ENCODE results near the gene DRAXIN.

DRAXIN gene

DNA sequence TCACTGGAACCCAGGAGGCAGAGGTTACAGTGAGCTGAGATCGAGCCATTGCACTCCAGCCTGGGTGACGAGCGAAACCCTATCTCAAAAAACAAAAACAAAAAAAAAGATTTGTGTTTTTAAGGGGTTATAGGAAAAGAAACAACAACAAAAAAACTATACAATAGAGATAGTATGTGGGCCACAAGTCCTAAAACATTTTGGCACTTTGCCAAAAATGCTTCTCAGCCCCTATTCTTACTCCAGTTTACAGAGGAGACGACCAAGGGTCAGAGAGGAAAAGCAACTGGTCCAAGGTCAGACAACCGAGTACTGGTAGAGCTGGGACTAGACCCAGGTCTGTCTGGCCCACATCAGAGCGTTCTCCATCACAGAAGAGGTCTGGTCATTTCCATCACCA is 33.9 kb upstream of the DRAXIN start:
- no peak for DNase-seq (ENCODE audit: low spot score)

DNA sequence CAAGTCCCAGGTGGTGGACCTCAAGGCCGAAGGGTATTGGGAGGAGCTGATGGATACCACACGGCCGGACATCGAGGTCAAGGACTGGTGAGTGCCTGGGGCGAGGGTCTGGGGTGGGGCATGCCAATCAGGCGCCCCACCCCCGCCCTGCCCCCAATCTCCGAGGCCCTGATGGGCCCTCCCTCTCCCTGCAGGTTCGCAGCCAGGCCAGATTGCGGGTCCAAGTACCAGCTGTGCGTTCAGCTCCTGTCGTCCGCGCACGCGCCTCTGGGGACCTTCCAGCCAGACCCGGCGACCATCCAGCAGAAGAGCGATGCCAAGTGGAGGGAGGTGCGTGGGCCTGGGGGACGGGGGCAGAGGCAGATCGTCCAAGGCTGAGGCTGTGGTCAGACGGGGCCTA is 33.0 kb upstream of the DRAXIN start:
- DNase-seq (ENCODE audit: low spot score): no peak

DNA sequence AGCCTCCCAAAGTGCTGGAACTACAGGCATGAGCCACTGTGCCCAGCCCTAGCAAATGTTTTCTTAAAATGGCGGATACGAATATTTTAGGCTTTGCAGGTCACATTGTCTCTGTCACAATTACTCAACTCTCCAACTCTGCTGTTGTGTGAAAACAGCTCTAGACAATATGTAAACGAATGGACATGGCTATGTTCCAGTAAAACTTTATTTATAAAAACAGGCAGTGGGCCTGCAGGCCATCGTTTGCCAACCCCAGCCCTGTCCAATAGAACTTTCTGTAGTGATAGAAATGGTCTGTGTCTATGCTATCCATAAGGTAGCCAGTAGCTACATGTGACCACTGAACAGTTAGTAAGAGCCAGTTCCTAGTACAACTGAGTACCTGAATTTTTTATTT is 31.8 kb upstream of the DRAXIN start:
- no peak for DNase-seq (ENCODE audit: low spot score)

DNA sequence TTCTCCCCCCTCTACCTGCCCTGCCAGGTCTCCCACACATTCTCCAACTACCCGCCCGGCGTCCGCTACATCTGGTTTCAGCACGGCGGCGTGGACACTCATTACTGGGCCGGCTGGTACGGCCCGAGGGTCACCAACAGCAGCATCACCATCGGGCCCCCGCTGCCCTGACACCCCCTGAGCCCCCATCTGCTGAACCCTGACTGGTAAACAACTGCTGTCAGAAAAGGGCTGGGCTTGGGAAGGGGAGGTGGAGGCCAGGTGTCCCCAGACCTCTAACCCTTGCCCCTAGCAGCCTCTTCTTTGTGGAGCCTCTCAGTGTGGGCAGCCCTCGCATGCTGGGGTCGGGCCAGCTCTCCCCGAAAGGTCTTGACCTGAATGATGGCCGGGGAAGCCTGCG is 30.4 kb upstream of the DRAXIN start:
- DNase-seq (ENCODE audit: low spot score): no peak

DNA sequence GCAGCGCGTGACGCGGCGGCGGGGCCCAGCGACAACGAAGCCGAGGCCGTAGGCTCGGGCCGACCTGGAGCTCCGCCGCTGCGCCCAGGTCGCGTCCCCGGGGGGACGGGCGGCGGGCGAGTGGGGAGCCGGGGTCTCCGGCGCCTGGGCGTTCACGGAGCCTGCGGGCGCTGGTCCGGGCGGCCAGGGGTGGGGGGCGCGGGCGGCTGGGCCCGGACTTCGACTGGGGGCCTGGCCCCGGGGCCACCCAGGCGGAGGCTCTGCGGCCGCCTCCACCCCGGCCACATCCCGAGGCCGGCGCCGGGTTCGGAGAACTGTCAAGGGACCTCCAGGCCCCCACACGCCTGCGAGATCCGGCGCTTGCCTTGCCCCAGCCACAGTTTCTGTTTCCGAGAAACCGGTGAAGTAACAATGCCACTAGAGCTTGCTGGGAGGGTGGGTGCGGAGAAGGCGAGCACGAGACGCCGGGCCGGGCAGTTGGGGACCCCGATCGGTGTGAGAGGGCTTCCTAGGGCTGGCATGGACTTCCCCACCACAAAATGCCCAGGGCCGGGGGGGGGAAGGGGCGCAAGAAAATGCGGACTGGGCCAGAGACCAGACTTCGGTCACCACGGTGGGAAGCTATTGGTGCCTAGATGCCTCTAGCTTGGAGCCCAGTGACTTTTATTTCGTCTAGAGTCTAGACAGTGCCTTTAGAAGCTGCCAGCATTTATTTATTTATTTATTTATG is 27.0 kb upstream of the DRAXIN start:
- DNase-seq (ENCODE audit: low spot score): no peak

DNA sequence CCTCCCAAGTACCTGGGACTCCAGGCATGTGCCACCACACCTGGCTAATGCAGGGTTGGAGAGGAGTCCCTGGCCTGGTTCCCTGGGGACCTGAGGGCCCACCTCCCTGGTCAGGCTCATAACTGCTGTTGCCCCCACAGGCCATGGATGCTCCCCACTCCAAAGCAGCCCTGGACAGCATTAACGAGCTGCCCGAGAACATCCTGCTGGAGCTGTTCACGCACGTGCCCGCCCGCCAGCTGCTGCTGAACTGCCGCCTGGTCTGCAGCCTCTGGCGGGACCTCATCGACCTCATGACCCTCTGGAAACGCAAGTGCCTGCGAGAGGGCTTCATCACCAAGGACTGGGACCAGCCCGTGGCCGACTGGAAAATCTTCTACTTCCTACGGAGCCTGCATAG is 23.0 kb upstream of the DRAXIN start:
- no peak for DNase-seq (ENCODE audit: low spot score)

DNA sequence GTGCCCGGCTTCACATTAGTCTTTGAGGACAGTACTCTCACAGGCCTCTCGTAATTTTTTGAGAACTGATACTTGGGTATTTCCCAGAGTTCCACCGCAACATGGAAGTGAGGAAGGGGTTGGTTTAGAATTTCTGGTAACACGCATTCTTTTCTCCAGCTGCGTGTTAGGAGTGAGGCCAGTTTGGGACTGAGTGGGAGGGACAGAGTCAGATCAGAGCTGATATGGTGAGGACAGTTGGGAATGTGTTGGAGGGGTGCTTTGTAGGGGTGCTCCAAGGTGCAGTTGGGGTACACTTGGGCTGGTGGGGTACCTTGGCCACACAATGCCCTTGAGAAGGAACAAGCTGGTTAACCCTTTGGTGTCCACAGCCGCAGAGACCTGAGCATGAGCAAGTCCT is 20.8 kb upstream of the DRAXIN start:
- DNase-seq (ENCODE audit: low spot score): no peak

DNA sequence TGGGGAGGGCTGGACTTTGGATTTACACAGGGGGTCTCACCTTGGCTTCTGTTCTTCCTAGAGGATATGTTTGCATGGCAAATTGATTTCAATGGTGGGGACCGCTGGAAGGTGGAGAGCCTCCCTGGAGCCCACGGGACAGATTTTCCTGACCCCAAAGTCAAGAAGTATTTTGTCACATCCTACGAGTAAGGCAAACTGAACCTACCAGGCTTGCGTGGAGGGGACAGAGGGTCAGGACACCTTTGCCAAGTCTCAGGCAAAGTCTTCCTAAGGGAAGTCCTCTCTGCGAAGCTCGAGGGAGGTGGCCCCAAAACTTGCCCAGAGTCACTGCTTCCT is 20.3 kb upstream of the DRAXIN start:
- no peak for DNase-seq (ENCODE audit: low spot score)

DNA sequence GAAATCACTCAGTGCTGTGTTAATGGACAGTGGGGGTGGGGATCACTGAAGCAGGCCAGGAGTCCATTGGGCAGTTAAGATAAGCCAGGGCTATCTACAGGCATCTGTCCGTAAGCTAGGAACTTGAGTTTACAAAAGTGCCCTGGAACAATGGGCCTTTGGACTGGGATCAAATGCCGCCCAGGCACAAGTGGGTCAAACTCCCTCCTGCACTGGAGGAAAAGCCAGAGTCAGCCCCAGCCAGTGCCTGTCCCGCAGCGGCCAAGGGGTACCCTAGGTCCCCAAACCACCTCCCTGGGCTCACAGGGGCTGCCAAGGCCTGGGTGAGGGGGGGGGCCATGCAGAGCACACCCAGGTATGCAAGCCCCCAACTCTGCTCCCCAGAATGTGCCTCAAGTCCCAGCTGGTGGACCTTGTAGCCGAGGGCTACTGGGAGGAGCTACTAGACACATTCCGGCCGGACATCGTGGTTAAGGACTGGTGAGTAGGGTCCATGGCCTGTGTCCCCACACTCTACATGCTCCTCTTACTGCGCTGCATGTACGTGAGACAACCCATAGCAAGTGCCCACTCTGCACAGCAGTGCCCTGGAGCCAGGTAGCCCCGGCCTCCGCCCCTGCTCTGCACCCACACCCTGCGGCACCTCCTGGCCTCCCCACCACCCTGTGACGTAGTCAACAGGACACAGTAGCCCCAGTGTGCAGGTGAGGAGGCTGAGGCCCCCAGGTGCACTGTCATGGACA is 19.8 kb upstream of the DRAXIN start:
- no peak for DNase-seq (ENCODE audit: low spot score)

DNA sequence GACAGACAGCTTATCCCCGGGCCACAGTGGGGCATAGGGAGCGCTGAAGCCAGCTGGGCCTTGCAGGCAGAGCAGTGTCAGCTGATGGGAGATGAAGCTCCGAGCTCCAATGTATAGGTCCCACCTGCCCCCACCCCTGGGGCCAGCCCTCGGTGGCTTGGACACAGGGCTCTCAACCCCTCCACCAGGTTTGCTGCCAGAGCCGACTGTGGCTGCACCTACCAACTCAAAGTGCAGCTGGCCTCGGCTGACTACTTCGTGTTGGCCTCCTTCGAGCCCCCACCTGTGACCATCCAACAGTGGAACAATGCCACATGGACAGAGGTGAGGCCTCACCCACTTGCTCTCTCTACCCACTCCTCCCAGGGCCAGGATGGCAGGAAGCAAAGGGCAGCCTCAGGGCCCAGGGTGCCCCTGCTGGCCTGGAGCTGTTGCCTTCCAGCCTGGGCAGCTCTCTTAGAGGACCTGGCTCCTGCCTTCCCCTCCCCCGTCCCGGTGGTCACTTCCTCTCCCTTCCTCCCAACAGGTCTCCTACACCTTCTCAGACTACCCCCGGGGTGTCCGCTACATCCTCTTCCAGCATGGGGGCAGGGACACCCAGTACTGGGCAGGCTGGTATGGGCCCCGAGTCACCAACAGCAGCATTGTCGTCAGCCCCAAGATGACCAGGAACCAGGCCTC is 18.3 kb upstream of the DRAXIN start:
- no peak for DNase-seq (ENCODE audit: low spot score)

DNA sequence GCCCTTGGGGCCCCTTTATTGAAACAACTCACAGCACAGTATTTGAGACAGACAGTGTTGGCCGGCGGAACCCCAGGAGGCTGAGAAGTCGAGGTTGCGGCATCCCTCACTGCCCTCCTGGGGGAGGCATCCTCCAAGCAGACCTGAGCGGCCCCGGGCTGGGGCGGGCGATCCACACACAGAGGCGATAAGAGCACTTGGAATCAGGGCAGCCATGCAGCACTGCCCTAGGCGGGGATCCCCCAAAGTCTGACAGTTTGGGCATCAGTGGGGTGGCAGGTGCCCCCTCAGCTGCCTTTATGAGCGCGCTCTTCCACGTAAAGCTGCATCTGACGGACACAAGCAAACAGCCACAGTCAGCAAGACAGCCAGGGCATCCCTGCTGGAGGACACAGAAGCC is 17.0 kb upstream of the DRAXIN start:
- DNase-seq (ENCODE audit: low spot score): no peak

DNA sequence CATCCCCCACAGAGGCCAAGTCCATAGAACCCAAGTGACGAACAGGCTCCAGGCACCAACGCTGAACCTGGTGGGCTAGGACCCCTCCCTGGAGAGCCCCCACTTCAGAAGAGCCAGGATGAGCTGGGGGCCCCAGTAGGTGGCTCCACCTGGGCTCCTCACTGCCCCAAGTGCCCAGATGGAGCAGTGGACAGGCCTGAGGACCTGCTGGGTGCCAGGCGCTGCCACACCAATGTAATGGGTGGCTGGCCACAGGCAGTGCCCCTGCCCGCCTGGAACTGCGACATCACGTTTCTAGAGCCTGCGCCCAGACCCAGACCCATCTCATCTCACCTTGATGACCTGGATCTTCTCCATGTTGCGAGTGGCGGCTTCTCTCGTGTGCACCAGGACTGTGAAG is 16.2 kb upstream of the DRAXIN start:
- no peak for DNase-seq (ENCODE audit: low spot score)

DNA sequence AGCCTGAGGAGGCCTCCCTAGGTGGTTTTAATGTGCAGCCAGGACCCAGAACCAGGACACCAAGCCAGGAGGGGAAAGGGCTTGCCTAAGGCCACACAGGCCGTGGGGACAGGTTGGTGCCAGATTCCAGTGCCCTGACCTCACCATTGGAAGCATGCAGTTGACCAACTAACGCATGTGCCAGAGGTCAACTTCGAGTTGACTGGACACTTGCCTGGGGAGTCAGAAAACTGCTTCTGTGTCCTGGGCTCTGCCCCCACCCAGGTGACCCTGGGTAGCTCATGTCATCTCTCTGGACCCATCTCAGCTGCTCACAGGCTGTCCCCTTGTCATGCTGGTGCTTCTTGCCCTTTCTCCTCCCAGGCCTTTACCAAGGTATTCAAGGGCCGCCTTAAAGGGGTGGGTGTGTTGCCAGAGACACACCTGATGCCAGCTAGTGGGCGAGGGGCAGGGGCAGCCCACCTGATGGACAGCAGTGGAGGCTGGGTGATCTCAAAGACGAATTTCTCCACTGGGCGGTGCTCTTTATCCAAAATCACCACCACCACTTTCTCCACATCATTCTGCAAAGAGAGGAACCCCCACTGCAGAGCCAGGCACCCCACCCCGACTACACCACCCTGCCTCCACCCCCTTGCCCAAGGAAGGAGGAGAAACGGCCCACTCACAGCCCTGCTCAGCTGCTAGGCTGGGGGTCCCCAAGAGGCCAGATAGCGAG is 15.0 kb upstream of the DRAXIN start:
- DNase-seq (ENCODE audit: low spot score): no peak

DNA sequence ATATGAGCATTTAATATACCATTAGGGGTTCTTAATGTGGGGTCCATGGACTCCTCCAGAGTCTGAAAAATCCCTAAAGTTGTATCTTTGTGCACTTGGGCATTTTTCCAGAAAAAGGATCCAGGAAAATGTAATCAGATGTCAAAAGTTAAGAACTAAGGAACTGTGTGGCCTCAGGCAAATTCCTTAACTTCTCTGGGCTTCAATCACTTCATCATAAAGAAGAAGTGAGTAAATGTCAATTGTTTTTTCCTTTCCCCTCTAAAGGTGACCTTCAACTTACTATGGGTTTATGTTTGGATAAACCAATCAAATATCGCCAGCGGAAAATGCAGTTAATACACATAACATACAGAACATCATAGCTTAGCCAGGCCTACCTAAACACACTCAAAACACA is 13.1 kb upstream of the DRAXIN start:
- DNase-seq (ENCODE audit: low spot score): no peak

DNA sequence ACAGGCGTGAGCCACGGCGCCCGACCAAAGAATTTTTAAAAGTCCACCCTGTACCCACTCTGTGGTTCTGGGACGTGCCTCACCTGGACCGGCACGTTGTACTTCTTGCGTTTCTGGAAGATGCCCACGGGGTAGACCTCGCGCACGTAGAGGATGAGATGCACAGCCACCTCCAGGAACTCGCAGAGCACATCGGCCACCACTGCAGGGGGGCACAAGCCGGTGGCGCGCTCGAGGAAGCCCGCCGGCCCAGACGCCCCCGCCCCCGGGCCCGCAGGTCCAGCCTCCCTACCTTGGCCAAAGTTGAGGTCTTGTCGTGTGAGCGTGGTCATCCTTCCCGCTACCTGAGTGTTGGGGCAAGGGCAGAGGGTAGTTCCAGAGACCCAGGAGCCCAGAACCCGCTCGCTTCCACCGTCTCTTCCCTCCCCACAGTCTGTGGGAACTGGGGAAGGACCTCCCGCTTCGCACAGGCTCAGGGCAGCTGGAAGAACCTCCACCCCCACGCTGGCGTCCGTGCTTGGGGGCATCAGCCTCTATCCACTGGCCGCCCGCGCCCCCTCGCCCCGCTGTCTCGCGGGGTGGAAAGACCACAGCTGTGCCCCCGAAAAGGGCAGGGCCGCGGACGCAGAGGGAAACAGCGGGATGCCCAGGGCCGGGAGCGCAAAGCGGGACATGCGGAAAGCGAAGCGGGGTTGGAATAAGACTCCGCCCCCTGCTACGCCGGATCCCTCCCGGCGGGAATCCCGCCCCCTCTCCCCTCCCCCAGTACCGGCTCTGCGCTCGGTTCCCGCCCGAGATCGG is 11.0 kb upstream of the DRAXIN start:
- no peak for DNase-seq (ENCODE audit: low spot score)

DNA sequence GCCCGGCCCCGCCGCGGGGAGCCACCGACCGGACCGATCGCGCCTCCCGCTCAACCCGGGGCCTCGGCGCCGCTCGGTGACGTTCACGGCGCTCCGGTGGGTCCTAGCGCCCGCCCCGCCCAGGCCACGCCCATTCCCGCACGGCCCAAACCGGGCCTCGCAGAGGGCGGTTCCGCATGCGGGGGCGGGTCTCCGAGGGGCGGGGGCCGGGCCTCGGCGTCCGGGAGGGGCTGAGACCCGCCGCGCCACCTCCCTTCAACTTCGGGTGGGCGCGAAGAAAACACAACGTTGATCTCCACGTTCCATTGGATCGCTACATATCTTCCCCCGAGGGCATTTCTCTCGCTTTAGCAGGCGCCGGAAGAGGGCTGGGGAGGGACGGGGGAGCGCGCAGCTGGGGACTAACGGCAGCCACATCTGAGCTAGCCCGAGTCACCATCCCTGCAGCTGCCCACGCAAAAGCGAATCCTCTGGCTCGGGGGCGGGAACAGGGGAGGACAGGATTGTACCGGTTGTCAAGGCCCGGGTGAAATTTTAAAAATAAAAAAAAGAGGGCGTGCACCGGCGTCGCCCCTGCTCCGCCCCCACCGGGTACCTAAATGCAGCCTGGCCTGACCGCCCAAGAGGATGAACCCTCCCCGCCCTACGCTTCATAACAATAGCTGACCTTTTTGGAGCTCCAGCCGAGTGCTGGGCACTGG is 10.3 kb upstream of the DRAXIN start, which contains the start of gene MAD2L2:
Gene MAD2L2, minus strand, starts transcription at position 78 of the 701 bp plus-strand sequence. CDS start 547 bp downstream, outside the sequence.
- peak; percentile 94 for DNase-seq (ENCODE audit: low spot score)

DNA sequence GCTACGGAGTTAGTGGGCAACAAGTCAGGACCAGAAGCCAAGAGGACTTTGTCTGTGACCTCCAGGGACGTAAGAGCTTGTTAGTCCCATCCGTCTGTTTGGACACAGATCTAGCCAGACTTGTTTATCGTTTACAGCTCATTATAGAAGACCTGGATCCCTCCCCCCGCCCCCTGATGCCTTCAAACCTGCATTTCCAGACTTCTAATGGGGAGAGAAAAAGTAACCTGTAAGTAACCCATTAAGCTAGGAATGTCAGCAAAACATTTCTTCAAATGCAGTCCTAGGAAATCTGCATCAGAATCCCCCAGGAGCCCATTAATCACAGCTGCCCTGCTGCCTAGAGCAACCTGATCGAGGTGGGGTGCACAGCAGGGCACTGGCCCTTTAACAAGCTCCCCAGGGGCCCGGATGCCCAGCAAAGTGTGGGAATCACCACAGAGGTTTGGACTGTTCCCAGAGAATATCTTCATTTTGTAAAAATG is 9.2 kb upstream of the DRAXIN start:
- DNase-seq (ENCODE audit: low spot score): no peak

DNA sequence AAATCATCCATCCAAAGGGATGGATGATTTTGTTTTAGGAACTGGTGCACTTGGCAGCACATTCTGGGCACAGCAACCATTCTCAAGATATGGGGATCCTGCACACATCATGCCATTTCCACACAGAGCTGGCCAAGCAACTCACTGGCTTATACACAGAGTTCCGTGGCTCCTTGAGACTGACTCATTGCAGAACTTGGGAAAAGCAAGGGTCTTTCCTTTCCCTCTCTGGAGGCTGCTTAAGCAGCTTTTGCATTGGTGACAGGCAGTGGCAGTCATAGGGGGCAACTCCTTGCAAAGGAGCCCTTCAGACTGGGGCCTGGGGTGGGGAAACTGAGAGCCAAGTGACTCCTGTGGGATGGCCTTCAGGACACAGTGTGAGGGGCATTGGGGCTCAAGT is 8.7 kb upstream of the DRAXIN start:
- DNase-seq (ENCODE audit: low spot score): no peak

DNA sequence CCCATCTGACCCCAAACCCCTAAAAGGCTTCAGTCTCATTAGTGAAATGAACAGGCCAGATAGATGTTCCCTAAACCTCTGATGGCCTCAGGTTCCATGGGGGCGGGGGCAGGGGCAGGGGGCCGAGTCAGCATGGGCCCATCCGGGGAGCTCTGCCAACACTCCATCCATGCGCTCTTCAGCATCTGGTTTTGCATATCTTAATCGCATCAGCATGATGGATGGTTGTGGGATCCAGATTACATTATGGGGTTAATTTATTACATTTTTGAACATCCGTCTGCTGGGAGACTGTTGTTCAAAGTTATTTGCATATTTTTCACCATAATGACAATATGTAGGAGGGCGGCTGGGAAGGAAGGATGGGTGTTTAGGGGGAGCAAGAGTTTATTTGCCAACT is 7.4 kb upstream of the DRAXIN start:
- DNase-seq (ENCODE audit: low spot score): no peak

DNA sequence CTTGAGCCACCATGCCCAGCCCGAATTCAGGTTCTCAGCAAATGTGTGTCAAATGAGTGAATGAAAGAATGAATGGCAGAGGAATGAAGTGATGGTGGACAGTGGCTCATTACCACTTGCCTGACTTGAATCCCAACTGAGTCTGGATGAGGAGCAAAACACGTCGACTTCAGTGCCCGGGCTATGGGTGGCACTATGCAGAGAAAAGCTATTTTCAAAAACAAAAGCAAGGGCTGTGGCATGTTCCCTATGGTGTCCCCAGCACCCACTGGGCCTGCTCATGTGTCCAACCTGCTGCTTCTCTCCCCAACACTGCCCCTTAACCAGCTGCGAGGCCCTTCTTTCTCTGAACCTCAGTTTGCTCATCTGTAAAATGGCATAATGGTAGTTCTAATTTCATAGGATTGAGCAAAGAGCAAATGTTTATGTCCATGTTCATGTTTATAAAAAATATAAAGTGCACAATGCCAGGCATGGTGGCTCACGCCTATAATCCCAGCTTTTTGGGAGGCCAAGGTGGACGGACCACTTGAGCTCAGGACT is 6.2 kb upstream of the DRAXIN start:
- no peak for DNase-seq (ENCODE audit: low spot score)

DNA sequence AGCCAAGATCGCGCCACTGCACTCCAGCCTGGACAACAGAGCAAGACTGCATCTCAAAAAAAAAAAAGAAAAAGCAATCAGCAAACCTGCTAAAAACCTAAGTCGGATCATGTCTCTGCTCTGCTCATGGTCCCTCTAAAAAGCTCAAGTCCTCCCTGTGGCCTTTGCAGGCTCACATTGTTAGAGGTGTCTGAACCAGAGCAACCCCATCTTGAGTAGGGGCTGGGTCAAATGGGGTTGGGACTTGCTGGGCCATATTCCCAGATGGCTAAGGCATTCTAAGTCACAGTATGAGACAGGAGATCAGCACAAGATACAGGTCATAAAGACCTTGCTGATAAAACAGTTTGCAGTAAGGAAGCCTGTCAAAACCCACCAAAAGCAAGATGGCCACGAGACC is 3.0 kb upstream of the DRAXIN start:
- no peak for DNase-seq (ENCODE audit: low spot score)
